Aortic smooth muscle cell (primary cell): ENCODE data around the gene PRR20E. TPM values are rescaled to one million over a fixed set of nuclear protein-coding genes. Genes with fewer than 3 reads are reported as not detected.

Experiments
- total RNA-seq: library from RNA; depleted of rRNA; stranded (reverse); fragments of >200 nt; gene quantifications from 2 replicates; pipeline ENCODE4 v1.2.3, GENCODE V29; 2014

Gene PRR20E
- not detected in 2 replicates for total RNA-seq

GRCh38 chr13:57166897-57167296 is at the start of gene PRR20E:
PRR20E (plus strand) TSS chr13:57167197; CDS start chr13:57167584, 387 bp downstream.

DNA sequence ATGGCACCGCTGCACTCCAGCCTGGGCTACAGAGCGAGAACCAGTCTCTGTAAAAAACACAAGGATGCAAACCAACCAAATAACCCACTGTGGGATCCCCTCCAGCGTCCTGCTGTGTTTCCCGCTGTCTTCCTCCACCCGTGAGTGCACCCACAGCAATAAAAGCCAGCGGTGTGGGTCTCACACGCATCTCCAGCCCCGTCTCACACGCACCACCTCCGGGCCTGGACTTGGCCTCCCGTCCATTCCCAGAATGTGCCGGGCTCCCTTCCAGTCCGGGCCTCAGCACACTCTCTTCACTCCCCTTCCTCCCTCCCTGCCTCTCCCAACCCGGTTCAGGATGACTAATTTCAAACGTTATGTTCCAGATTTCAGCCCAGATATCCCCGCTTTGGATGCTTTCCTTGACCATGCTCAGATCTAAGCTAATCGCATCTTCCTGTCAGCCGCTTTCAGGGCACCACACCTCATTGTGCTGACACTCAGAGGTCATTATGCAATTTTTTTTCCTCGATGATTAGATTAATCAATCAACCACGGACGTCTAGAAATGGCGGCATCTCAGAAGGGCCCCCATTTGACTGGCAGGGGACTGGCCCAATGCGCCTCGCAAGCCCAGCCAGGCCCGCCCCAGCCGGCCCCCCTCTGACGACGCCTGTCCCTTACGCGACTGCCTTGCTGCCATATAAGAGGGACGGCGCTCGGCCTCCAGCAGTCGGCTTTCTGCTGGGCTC is 26.6 kb upstream of the PRR20E start, which contains the start of gene PRR20A:
TSS of gene PRR20A (plus strand) at position 684 of the 734 bp plus-strand sequence. CDS start 387 bp downstream, outside the sequence.

DNA sequence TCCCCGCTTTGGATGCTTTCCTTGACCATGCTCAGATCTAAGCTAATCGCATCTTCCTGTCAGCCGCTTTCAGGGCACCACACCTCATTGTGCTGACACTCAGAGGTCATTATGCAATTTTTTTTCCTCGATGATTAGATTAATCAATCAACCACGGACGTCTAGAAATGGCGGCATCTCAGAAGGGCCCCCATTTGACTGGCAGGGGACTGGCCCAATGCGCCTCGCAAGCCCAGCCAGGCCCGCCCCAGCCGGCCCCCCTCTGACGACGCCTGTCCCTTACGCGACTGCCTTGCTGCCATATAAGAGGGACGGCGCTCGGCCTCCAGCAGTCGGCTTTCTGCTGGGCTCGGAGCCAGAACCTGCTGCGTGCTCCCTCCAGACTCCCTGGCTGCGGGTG is 19.8 kb upstream of the PRR20E start, which contains the start of gene PRR20B:
TSS of gene PRR20B (plus strand) at position 301 of the 400 bp plus-strand sequence. CDS start 387 bp downstream, outside the sequence.

GRCh38 chr13:57153761-57154160 is 13.2 kb upstream of the PRR20E start, which contains the start of gene PRR20C:
PRR20C (plus strand) TSS chr13:57154061; CDS start chr13:57154448, 387 bp downstream.

DNA sequence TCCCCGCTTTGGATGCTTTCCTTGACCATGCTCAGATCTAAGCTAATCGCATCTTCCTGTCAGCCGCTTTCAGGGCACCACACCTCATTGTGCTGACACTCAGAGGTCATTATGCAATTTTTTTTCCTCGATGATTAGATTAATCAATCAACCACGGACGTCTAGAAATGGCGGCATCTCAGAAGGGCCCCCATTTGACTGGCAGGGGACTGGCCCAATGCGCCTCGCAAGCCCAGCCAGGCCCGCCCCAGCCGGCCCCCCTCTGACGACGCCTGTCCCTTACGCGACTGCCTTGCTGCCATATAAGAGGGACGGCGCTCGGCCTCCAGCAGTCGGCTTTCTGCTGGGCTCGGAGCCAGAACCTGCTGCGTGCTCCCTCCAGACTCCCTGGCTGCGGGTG is 6.7 kb upstream of the PRR20E start, which contains the start of gene PRR20D:
TSS of gene PRR20D (plus strand) at position 301 of the 400 bp plus-strand sequence. CDS start 387 bp downstream, outside the sequence.

Other genes starting within 250 kb of the PRR20E start
- gene PRR20A, start 26.3 kb upstream of the PRR20E start, total RNA-seq: not detected in 2 replicates
- gene PRR20B, start 19.7 kb upstream of the PRR20E start, total RNA-seq: not detected in 2 replicates
- not detected in 2 replicates for gene PRR20C, start 13.1 kb upstream of the PRR20E start, total RNA-seq
- gene PRR20D, start 6.6 kb upstream of the PRR20E start, total RNA-seq: not detected in 2 replicates